Right lung (tissue), 5 donors: Measurements from ENCODE around the gene CPA4. TPM values are rescaled to one million over a fixed set of nuclear protein-coding genes. Genes with fewer than 3 reads are reported as not detected.

Experiments
- DNase-seq, 2 donors: peaks; one replicate each; pipeline ENCODE4 v3.0.0-alpha.2; 2013
- polyA plus RNA-seq, 5 donors: library from polyadenylated mRNA; unstranded; fragments of 120-200 nt; gene quantifications; one replicate each; pipeline versions ENCODE4 v1.2.1 to v1.2.3, GENCODE V29; 2013; ENCODE audit warnings: inconsistent platforms in 1 of 5, low replicate concordance in 1 of 5; ENCODE audit not compliant: insufficient read length in 5 of 5, insufficient read depth in 1 of 5

The CPA4 gene
- polyA plus RNA-seq, 5 donors, result 0.26 to 0.81 (median 0.45) TPM

DNA sequence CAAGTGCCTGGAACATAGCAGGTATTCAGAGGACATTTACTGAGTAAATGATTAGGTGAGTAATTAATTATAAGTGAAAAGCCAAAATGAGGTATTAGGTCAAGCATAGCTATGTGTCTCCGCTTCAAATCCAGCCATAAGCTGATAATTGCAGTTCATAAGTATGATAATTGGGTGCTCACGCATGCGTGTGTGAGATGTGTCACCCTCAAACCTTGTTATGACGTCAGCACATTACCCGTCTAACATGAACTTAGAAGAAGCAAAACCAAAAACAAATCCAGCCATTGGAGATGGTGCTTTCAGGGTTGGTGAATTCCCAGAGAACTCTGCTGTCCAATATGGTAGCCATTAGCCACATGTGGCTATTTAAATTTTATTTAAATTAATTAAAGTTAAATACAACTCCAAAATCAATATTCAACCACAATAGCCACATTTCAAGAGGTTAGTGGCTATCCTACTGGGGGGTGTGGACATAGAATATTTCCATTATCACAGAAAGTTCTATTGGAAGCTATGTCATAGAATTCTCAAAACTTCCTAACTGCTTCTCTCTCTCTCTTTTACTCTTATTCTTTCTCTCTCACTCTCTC is 51.4 kb downstream of the CPA4 start, which contains the start of gene CPA5:
TSS of gene CPA5 (plus strand) at position 546 of the 596 bp plus-strand sequence. CDS start 1,670 bp downstream, outside the sequence.
- no peak for DNase-seq

DNA sequence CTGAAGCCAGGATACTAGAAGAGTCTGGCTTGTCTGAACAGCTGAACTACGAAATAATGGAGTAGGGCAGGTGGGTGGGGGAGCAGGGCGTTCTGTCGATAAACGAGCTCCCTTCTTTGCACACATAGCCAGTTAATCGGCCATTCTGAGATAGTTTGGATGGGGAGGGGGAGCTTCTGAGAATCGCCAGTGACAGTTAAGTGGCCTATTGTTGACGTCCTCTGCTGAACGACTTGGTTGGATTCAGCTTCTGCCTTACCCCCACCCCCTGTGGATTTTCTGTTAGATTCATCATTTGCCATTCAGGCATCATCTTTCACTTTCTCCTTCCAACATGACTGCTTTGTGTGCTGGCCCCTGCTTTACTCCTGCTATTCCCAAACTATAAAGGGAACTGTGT is 52.2 kb downstream of the CPA4 start:
- no peak for DNase-seq

DNA sequence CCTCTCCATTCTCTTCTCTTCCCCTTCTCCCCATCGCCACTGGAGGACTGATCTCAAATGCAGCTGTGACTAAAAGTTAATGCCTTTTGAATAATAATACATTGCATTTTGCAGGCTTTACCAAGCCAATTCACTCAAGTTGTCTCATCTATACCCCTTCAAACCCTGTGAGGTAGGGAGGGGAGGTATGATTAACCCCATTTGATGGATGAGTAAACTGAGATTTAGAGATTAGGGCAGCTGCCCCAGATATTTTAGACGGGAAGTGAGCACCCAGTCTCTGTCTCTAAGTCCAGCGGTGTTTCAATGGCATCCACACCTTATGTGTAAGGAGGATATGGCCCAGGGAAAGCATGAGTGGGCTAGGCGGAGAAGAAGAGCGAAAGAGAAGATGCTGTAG is 52.8 kb downstream of the CPA4 start:
- DNase-seq, result no peak

DNA sequence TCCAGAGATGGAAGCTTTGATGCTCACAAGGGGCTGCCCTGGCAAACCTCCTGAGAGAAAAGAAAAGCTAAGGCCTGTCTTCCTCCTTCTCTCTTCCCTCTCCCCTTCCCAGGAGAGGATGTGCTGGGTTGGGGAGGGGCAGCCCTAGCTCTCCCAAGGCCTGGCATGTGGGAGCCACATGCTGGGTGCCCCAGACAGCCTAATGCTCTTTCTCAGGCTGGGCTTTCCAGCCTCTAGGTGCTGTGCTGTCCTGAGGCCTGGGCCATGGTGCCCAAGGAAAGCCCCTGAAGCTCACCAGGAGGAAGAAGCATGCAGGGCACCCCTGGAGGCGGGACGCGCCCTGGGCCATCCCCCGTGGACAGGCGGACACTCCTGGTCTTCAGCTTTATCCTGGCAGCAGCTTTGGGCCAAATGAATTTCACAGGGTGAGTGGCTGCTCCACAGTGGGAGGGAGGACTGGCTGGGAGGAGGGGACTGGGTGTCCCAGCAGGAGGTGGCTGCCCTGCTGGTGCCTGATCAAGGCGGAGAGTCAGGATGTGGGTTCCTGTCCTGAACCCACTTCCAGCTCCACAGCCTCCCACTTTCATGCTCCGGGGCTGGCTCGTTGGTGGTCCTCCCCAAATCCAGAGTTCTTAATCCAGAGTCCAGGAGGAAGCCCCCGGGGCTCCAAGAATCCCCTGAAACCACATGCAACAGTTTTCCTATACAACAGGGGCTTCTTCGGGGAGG is 53.4 kb downstream of the CPA4 start:
- no peak for DNase-seq

DNA sequence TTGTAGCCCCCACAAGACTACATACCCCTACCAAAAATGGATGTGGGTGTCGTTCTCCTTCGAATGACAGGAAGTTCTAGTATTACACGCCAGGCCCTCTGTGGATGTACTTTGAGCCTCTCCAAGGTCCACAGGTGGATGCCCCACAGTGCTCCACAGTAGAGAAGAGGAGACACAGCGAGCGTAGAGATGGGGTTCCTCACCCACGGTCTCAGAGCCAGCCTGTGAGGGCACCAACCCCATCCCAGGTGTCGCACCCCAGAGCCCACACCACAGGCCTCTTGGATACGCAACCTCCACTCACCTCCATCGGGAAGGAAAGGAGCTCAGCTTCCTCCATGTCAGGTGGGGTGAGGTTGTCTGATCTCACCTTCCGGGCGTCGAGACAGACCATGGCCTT is 54.0 kb downstream of the CPA4 start:
- DNase-seq, result no peak

DNA sequence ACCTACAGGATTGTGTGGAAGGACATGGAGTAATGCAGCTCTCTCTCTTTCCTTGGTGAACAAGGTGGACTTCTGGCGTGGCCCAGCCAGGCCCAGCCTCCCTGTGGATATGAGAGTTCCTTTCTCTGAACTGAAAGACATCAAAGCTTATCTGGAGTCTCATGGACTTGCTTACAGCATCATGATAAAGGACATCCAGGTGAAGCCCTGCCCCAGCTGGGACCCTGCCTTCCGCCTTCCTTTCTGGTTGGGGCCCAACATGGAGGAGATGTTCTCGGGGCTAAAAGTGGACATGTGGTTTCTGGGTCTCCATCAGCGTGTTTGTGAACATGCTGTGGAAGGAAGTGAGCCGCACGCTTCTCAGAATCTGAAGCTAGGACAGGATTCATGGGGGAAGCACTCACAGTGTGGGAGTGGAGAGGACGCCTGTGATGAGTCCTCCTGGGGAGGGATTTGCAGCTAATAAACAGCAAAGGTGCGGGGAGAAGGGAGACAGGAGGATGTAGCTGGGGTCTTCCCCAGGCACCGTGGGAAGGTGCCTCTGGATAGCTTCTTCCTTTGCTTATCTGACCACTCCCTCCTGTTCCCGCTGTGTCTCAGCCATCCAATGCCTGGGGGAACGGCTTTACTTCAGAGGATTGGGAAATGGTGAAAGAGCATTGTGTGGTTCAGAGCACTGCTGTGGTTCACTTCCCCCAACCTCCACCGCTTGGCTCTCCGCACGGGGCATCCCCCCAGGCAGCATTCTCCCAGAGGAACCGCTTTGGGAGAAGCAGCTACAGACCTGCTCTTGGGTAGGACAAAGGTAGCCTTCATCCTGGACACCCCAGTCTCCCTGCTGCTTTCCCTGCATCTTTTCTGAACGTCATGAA is 57.2 kb downstream of the CPA4 start:
- DNase-seq, result no peak

DNA sequence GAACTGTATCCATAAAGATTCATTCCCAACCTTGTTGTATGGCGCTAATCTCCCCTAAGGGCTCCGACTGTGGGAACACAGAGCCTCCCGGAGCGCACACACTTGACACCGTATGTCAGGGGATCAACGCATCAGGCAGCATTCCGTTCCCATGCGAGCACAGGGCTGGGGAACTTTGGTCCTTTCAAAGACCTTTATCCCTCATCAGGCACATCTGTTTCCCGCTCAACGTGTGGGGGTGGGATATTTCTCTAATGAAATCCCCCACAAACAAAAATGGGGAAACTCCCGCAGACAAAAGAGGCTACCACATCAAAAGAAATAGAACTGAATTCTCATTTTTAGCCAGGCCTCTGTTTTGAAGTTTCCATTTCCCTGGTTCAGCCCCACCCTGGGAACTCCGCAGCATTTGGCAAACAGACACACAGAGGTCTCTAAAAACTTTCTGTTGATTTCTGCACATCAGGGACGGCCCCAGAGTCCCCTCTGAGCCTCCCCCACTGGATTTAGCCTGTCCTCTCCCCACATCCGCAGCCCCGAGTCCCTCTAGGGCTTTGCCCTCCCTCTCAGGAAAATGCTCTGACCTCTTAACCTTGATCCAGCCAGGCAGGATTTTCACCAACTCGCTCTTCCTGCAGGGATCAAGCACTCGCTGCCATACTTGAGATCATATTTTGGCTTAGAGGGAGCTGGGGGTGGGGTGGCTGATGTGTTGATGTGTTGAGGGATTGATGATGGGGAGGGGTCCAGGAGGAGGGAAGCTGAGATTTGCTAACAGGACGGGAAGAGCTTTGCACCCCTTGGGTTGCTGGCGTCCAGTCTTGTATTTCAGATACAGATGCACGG is 58.2 kb downstream of the CPA4 start:
- DNase-seq, result peak; percentile 80 to 88

DNA sequence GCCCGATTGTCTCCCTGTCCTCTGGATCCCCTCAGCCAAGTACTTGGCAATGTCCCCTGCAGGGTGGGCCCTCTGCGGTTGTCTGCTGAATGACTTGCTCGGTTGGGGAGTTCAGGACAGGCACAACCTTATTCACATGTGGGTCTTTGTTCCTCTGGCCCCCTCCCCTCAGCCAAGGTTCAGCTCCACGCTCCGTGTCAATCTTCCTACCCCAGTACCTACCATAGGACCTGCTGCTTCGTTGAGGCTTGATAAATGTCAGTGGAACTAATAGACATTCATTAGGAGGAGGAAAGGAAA is 58.8 kb downstream of the CPA4 start:
- no peak for DNase-seq

DNA sequence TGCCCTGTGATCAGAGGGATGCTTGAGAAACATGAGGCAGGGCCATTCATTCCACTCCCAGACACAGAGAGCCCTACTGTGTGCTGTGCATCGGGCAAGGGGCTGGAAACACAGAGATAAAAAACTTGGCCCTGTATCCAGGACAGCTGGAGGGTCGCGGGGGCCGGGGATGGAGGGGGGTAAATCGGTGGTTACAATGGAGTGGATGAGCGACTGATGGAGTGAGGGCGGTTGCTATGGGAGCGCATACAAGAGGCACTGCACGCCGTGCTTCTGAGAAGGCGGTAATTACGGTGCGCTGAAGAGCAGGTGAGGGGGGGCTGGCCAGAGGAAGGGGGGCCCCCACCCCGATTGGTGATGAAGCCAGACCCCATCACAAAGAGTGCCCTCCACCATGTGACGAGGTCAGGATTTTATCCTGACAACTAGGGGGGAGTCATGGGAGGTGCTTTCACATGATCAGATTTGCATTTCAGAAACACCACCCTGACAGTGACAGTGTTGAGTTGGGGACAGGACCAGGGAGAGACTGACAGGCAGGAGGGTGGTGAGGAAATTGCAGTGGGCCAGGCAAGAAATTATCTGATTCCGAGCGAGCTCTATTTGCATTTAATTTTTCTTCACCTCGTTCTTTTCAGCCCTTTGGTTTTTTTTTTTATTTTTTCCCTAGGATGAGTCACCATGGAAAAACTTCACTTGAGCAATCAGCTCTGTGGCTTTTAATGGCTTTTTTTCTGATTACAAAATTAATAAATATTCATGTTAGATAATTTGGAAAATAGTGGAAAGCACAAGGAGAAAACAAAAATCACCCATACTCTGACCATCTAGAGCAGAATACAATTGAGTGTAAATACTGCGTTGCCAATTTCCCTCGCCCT is 59.5 kb downstream of the CPA4 start:
- DNase-seq, result peak; percentile 63 to 73

DNA sequence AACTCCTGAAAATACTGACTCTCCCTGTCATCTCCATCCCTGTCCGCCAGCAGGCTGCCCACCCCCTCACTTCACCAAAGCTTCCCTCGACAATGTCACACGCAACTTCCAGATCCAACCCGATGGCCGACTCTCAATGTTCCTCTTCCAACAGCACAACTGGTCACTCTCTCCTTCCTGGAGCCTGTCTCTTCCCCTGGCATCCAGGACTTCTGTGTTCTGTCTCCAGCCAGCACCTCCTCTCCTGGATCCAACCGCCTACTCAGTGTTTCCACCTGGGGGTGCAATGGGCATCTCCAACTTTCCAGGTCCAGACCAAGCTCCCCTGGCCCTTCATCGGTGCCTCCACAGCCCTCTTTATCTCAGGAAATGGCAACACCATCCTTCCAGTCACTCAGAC is 60.2 kb downstream of the CPA4 start:
- DNase-seq, result no peak

DNA sequence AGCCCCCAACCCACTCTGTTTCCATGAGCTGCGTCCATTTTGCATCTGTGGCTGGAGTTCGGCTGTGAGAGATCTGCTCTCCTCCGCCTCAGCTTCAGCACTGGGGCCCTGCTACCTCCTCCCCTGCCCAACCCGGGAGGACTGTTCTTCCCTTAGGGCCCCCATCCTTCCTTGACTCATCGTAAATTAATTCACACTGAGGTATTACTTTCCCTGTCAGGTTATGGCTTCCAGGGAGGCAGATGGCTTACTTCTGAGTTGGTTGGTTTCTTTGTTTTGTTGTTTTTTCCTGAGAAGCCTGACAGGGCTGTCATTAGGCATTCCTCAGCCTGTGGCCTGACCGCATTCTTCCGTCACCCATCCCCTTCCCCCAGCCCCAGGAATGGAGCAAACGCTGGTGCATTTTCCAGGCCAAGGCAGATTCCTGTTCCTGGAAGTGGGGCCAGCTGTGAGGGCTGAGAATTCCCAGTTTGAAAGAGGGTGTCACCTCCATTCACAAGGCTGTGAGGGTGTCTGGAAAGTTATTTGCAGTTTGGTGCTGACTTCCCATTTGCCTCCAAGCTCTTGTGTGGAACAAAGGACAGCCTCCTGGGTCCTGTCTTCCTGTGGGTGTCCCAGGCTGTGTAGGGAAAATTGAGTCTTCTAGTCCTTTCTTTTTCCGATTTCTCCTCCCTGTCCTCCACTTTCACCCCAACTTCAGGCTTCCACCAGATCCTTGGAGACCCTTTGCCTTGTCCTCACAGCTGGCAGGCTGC is 63.3 kb downstream of the CPA4 start:
- peak in 1 of 2 donors; percentile 70 for DNase-seq

DNA sequence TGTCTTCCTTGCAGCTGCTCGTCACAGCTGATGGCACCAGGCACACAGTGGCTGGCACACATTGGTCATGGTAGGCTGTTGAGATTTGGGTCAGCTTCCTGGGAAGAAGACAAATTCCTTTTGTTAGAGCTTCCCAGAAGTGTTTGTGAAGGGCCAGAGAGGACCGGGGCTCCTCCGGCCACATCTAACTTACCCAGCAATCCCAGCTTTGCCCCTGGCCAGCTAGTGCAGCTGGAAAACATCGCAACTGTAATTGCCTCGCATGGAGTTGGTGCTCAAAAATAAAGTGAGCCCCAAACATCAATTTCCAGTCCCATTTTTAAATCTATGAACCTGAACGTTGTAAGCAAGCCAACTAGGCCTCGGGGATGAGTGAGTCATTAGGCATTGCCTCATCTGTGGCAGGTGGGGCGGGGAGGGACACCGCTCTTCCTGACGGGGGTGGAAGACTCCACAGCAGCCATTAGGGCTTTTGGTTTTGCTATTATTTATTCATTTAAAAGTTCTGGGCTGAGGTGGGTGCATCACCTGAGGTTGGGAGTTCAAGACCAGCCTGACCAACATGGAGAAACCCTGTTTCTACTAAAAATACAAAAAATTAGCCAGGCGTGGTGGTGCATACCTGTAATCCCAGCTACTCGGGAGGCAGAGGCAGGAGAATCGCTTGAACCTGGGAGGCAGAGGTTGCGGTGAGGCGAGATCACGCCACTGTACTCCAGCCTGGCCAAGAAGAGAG is 64.1 kb downstream of the CPA4 start:
- no peak for DNase-seq

DNA sequence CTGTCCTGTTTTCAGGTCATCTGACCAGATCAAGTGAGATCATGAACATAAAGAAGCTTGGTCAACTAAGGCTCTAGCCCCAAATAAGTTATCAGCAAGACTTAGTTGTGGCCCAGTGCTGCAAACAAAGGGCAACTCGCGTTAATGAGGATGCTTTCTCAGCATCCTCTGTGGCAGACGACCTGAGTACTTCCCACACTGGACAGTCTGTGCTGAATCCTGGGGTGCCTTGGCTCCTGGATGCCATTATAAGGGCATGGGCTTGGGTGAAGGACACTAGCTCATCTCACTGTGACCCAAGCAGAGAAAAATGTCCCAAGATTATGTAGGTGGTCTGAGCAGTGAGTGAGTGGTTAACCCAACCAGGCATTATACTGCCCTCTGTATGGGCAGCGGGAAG is 65.5 kb downstream of the CPA4 start:
- no peak for DNase-seq

DNA sequence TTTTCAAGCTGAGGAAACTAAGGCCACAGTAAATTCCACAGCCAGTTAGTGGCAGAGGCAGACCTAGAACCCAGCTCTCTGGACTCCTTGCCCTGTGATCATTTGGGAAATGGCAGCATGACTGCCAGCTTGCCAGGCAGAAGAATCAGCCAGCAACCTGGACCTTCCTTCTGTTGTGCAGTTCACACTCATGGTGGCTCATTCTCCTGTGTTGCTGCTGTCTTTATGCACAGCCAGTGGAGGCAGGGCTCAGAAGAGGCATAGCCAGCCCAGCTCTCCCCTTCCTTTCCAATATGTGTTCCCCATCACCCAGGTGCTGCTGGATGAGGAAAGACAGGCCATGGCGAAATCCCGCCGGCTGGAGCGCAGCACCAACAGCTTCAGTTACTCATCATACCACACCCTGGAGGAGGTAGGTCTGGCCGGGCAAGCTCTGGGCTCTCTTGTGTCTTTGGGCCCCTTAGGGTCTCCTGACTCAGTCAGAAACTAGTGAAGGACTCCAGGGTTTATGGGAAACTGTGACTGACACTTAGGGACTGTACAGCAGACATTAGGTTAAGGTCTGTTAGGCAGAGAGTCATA is 66.4 kb downstream of the CPA4 start:
- no peak for DNase-seq

DNA sequence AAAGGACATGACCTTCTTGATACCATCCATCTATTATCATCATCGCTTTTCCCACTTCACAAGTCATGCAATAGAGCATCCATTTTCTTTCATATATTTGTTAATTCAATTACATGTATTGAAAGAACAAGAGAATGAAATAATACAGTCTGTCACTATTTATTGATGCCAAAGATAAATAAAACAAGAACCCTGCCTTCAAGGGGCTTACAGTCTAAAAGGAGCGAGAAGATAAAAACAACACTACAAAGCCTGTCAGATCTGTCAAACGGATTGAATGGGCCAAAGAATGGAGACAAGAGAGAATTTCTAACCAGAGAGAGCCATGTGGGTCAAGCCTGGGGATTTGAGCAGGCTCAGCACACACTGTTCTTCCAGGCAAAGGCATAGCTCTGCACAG is 67.6 kb downstream of the CPA4 start:
- DNase-seq, result no peak

DNA sequence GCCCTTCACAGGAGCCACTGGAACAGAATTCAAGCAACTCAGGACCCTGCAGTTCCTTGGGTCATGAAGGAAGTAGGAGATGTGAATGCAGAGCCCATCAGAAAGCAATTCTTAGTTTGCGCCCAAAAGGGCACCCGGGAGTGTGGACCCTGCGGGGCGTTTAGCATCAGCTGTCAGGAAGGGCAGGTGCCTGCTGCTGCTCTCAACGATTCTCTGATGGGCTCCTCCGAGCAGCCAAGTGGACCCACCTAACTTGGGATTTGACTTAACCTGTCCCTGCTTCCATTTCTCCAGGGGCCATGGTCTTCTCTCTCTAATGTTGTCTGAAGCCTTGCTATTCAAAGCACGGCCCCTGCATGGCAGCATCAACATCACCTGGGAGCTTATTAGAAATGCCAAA is 68.7 kb downstream of the CPA4 start:
- DNase-seq, result no peak

DNA sequence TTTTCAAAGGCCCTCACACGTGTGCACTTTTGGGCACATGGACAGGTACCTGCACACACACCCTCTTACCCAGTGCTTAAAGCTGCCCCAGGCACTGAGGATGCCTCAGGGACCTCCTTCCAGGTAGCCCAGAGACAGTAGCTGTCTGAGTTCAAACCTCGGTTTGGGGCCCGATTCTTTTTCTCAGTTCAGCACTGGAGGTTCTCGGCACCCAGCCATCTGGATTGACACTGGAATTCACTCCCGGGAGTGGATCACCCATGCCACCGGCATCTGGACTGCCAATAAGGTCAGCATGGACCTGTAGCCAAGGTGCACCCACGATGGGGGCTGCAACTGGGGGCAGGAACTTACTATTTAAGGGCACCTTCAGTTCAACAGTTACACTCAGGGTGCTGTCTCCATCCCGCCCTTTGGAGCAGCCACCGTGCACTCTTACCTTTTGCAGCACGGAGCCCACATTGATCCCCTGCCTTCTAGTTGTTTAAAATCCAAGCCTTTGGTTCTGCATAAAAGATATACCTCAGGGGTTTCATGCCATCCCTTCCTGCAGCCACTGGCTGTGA is 69.4 kb downstream of the CPA4 start:
- DNase-seq, result no peak

DNA sequence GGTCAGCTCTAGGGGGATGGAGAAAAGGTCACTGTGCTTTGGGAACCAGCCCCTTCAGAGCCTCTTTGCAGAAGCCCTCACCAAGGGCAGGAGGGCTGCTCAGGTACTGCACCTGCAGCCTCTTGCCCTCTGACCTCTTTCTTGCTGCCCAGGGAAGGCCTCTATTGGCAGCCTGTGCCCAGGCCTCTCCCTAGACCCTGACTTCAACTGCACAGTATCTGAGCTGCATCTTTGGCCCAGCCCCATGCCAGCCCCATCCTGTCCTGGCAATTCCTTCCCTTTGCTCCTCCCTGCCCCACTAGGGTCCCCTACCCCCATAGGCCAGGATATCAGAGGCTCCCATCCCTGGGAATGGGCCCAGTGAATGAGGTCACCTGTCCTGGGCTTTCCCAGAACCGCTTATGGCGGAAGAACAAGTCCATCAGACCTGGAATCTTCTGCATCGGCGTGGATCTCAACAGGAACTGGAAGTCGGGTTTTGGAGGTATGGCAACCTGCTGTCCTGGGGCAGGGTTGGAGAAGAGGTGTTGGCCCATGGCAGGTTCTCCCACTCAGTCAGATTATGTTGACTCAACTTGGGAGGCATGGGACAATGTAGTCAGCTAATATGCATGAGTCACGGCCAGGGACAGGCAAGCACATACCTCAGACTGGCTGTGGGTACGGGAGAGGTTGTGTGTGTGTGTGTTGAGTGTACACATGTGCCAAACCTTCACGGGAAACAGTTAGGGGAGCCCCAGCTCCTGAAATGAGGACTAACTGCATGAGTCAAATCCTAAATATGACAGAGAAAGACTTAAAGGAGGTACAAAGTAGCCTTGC is 70.3 kb downstream of the CPA4 start:
- DNase-seq, result no peak
